H1 (cell line): ENCODE results near the gene FLRT2. TPM values are rescaled to one million over a fixed set of nuclear protein-coding genes. Genes with fewer than 3 reads are reported as not detected.

Source experiments
- CTCF ChIA-PET: fragments of 300-600 bp; sonication (Branson Sonifier 250); formaldehyde crosslinking; loops from one replicate; lab custom pipeline; 2021; ENCODE audit not compliant: partially characterized antibody; lab: Charles Lee
- POLR2A ChIA-PET: fragments of 300-600 bp; sonication (Branson Sonifier 250); formaldehyde crosslinking; loops from one replicate; lab custom pipeline; 2021; ENCODE audit warnings: inconsistent platforms; ENCODE audit not compliant: partially characterized antibody; lab: Charles Lee
- DNase-seq, 2 experiments: peaks; one replicate each; pipeline versions ENCODE4 v3.0.0 to v3.0.0-alpha.2; 2010 to 2022; ENCODE audit warnings: low spot score in 2 of 2, low read depth in 1 of 2, mixed read lengths in 1 of 2
- FAIRE-seq: peaks from 2 replicates; lab custom pipeline; 2011; peaks lifted over from hg19 to GRCh38; lab: Jason Lieb, UNC
- H2AFZ ChIP-seq: 2 replicates; pipeline ENCODE4 v1.8.1; 2012; ENCODE audit warnings: low read length, inconsistent platforms
- H2AK5ac ChIP-seq: 2 replicates; pipeline ENCODE4 v1.6.1; 2013; ENCODE audit warnings: low read depth, low read length
- H2BK120ac ChIP-seq: replicated peaks from 2 replicates; pipeline ENCODE3; 2013; ENCODE audit warnings: low read depth, low read length, inconsistent platforms
- H2BK12ac ChIP-seq: 2 replicates; pipeline ENCODE4 v1.6.1; 2013; ENCODE audit warnings: low read depth, low read length
- H2BK15ac ChIP-seq: 2 replicates; pipeline ENCODE4 v1.6.1; 2013; ENCODE audit warnings: low read length
- H2BK20ac ChIP-seq: 2 replicates; pipeline ENCODE4 v1.6.1; 2013; ENCODE audit warnings: low read length
- H2BK5ac ChIP-seq: 2 replicates; pipeline ENCODE4 v1.6.1; 2013; ENCODE audit warnings: low read depth, low read length
- H3K14ac ChIP-seq: 2 replicates; pipeline ENCODE4 v1.6.1; 2013; ENCODE audit warnings: inconsistent platforms; ENCODE audit not compliant: insufficient read length
- H3K18ac ChIP-seq: 2 replicates; pipeline ENCODE4 v1.6.1; 2013; ENCODE audit warnings: low read length; ENCODE audit errors: extremely low read depth
- H3K23ac ChIP-seq: 2 replicates; pipeline ENCODE4 v1.6.1; 2013; ENCODE audit warnings: inconsistent platforms; ENCODE audit not compliant: insufficient read length
- H3K23me2 ChIP-seq: 2 replicates; pipeline ENCODE4 v1.6.1; 2013; ENCODE audit warnings: low read depth, low read length
- H3K27ac ChIP-seq: 2 replicates; pipeline ENCODE4 v1.6.1; 2011; ENCODE audit warnings: low read depth, low read length, inconsistent platforms
- H3K27me3 ChIP-seq, 4 experiments: replicated peaks in 1 of 4; 1 replicate in 1 of 4; 2 replicates in 3 of 4; pipeline versions ENCODE4 v1.6.1 to v1.8.1; 2011 to 2013; ENCODE audit warnings: low read length in 3 of 4, mild to moderate bottlenecking in 3 of 4, inconsistent platforms in 2 of 4, mixed read lengths in 2 of 4, moderate library complexity in 1 of 4; ENCODE audit not compliant: control insufficient read depth in 3 of 4, insufficient read depth in 3 of 4; ENCODE audit errors: extremely low read depth in 1 of 4
- H3K36me3 ChIP-seq, 4 experiments: 2 replicates each; pipeline versions ENCODE4 v1.6.1 to v1.8.1; 2011 to 2013; ENCODE audit warnings: mild to moderate bottlenecking in 4 of 4, low read length in 3 of 4, moderate library complexity in 2 of 4, control low read depth in 1 of 4, inconsistent platforms in 1 of 4; ENCODE audit not compliant: insufficient read depth in 4 of 4, control insufficient read depth in 2 of 4
- H3K4ac ChIP-seq: replicated peaks from 2 replicates; pipeline ENCODE3; 2013; ENCODE audit warnings: low read length, low read depth, mixed read lengths, inconsistent platforms; ENCODE audit not compliant: insufficient read length
- H3K4me1 ChIP-seq, 4 experiments: replicated peaks in 1 of 4; 1 replicate in 1 of 4; 2 replicates in 3 of 4; pipeline versions ENCODE4 v1.6.1 to v1.8.1; 2011 to 2013; ENCODE audit warnings: low read length in 3 of 4, inconsistent platforms in 2 of 4, mixed read lengths in 1 of 4; ENCODE audit not compliant: insufficient read depth in 4 of 4, control insufficient read depth in 3 of 4
- H3K4me2 ChIP-seq, 2 experiments: 2 replicates each; pipeline versions ENCODE4 v1.6.1 to v1.8.1; 2011 to 2013; ENCODE audit warnings: low read depth in 2 of 2, low read length in 2 of 2, control low read depth in 1 of 2, inconsistent platforms in 1 of 2, mild to moderate bottlenecking in 1 of 2; ENCODE audit not compliant: insufficient read depth in 1 of 2
- H3K4me3 ChIP-seq, 4 experiments: fragments of 200-600, 300-600 bp in 1 of 4; sonication (generic), shearing (Covaris generic), sonication (Bioruptor Twin) in 1 of 4; 2 replicates each; pipeline versions ENCODE4 v1.5.1 to v1.8.1; 2011 to 2016; ENCODE audit warnings: low read length in 4 of 4, low read depth in 3 of 4, control low read depth in 2 of 4, inconsistent platforms in 2 of 4, mild to moderate bottlenecking in 2 of 4, mixed read lengths in 1 of 4, moderate library complexity in 1 of 4; ENCODE audit not compliant: insufficient read depth in 2 of 4; ENCODE audit errors: extremely low read depth in 1 of 4
- H3K56ac ChIP-seq: replicated peaks from 2 replicates; pipeline ENCODE3; 2013; ENCODE audit warnings: low read depth, mild to moderate bottlenecking, mixed read lengths, low read length, inconsistent platforms; ENCODE audit not compliant: insufficient read length
- H3K79me1 ChIP-seq: 2 replicates; pipeline ENCODE4 v1.6.1; 2013; ENCODE audit warnings: low read depth, low read length, control low read depth
- H3K79me2 ChIP-seq, 2 experiments: 2 replicates each; pipeline versions ENCODE4 v1.6.1 to v1.8.1; 2012 to 2013; ENCODE audit warnings: low read length in 2 of 2, mild to moderate bottlenecking in 2 of 2, inconsistent platforms in 1 of 2; ENCODE audit not compliant: insufficient read depth in 2 of 2, control insufficient read depth in 1 of 2
- H3K9ac ChIP-seq, 4 experiments: replicated peaks in 1 of 4; 1 replicate in 1 of 4; 2 replicates in 3 of 4; pipeline versions ENCODE4 v1.6.1 to v1.8.1; 2011 to 2013; ENCODE audit warnings: low read depth in 3 of 4, low read length in 3 of 4, control low read depth in 2 of 4, mild to moderate bottlenecking in 2 of 4, moderate library complexity in 2 of 4, inconsistent platforms in 1 of 4; ENCODE audit errors: extremely low read depth in 1 of 4
- H3K9me3 ChIP-seq, 2 experiments: 2 replicates each; pipeline versions ENCODE4 v1.6.1 to v1.8.1; 2012 to 2013; ENCODE audit warnings: mild to moderate bottlenecking in 2 of 2, moderate library complexity in 2 of 2, control low read depth in 1 of 2, inconsistent platforms in 1 of 2, low read depth in 1 of 2, low read length in 1 of 2, mixed read lengths in 1 of 2; ENCODE audit not compliant: insufficient read depth in 2 of 2
- H4K20me1 ChIP-seq, 2 experiments: replicated peaks in 1 of 2; 2 replicates each; pipeline versions ENCODE3 to v1.8.1; 2011 to 2013; ENCODE audit warnings: inconsistent platforms in 2 of 2, low read length in 2 of 2, mild to moderate bottlenecking in 1 of 2; ENCODE audit not compliant: insufficient read depth in 2 of 2, control insufficient read depth in 1 of 2
- H4K5ac ChIP-seq: 2 replicates; pipeline ENCODE4 v1.6.1; 2013; ENCODE audit warnings: low read length, low read depth, mixed read lengths, inconsistent platforms; ENCODE audit not compliant: insufficient read length
- H4K8ac ChIP-seq: 2 replicates; pipeline ENCODE4 v1.8.0; 2013; ENCODE audit warnings: mild to moderate bottlenecking, moderate library complexity, low read length, inconsistent platforms; ENCODE audit not compliant: insufficient read depth; ENCODE audit errors: extremely low read depth
- H4K91ac ChIP-seq: replicated peaks from 2 replicates; pipeline ENCODE3; 2013; ENCODE audit warnings: low read length, mixed read lengths, inconsistent platforms; ENCODE audit not compliant: insufficient read length
- BACH1 ChIP-seq: IDR thresholded peaks from 2 replicates; pipeline ENCODE4 v1.6.1; 2012; ENCODE audit warnings: low read length, improper control_type of control experiment
- CHD2 ChIP-seq: IDR thresholded peaks from 2 replicates; pipeline ENCODE4 v1.6.1; 2012; ENCODE audit warnings: low read length, improper control_type of control experiment
- CTBP2 ChIP-seq: IDR thresholded peaks from 2 replicates; pipeline ENCODE4 v1.7.0; 2011; ENCODE audit warnings: borderline replicate concordance, mild to moderate bottlenecking, moderate library complexity, mixed read lengths, low read length; ENCODE audit not compliant: insufficient read depth, insufficient read length
- GTF2F1 ChIP-seq: IDR thresholded peaks from 2 replicates; pipeline ENCODE4 v1.6.1; 2012; ENCODE audit warnings: low read depth, low read length, improper control_type of control experiment, borderline replicate concordance
- SIRT6 ChIP-seq: IDR thresholded peaks from one replicate; pipeline ENCODE4 v1.7.1; 2012; ENCODE audit warnings: low read length, inconsistent platforms
- SUZ12 ChIP-seq: fragments of 200-600 bp; sonication (generic); IDR thresholded peaks from 2 replicates; pipeline ENCODE4 v1.6.1; 2012; ENCODE audit warnings: mild to moderate bottlenecking, inconsistent platforms, low read length, moderate library complexity, mixed read lengths
- WGBS, 2 experiments: shearing (Covaris generic) in 1 of 2; methylation state at CpG; one replicate each; pipeline versions ENCODE4 v1.1.6 to v1.1.7; 2013 to 2015; ENCODE audit warnings: low lambda C conversion rate in 2 of 2, mixed read lengths in 2 of 2, inconsistent platforms in 1 of 2, low coverage in 1 of 2, missing lambda C conversion rate in 1 of 2; ENCODE audit not compliant: insufficient replicate concordance in 2 of 2, insufficient coverage in 1 of 2, insufficient read length in 1 of 2; ENCODE audit errors: extremely low coverage in 1 of 2, missing lambda C conversion rate in 1 of 2; 5-methylcytosine and 5-hydroxymethylcytosine counted together
- polyA plus RNA-seq, 7 experiments: library from polyadenylated mRNA; depleted of rRNA in 3 of 7; stranded (reverse) in 5 of 7; unstranded in 2 of 7; fragments of >200 nt in 5 of 7; fragments of 200-250 nt in 2 of 7; gene quantifications; 1 replicate in 5 of 7; 2 replicates in 1 of 7; 4 replicates in 1 of 7; pipeline versions ENCODE4 v1.2.1 to v1.2.3, GENCODE V29; 2011 to 2013; ENCODE audit warnings: missing spikeins in 2 of 7, mixed read lengths in 2 of 7
- total RNA-seq: library from RNA; stranded (reverse); fragmentation: NEBNext Ultra II Directional; extraction: Animal tissue kit (Norgen Biotek cat#: 25700); gene quantifications from 2 replicates; pipeline ENCODE4 v1.2.1, GENCODE V29; 2021
- TF ChIP-seq, protein P1 (sequence below): IDR thresholded peaks from 2 replicates; pipeline ENCODE4 v1.6.1; 2012; ENCODE audit warnings: low read length, inconsistent platforms

Gene FLRT2
- total and polyA plus RNA-seq, 2 of the 8 experiments (the other 6 are each of a cell fraction or from before 2014, with no cell fraction given), result 2.4 to 6.9 TPM

GRCh38 chr14:85584481-85584880 lies 54.5 kb downstream of the FLRT2 start:
- Histone ChIP-seq H2BK12ac (no peak overlapping the region), H3K9me3 (no peaks in the 10 kb centered on the region), H4K8ac (no peak overlapping the region), H2BK20ac (no peak overlapping the region), H2BK5ac (no peak overlapping the region), H3K79me1 (no peaks in the 10 kb centered on the region), H3K36me3 (no peaks in the 10 kb centered on the region), H3K4me2 (no peak overlapping the region), H4K20me1 (no peaks in the 10 kb centered on the region), H3K14ac (no peak overlapping the region), H3K4me1 (peaks cover 0 to 3% (median 0%) of the 10 kb centered on the region in 4 experiments; a peak in 1 of 7 replicates), H3K23me2 (no peaks in the 10 kb centered on the region), H3K18ac (no peak overlapping the region), H3K9ac (no peak overlapping the region), H3K4ac (no peak overlapping the region), H3K56ac (no peak overlapping the region), H4K5ac (no peak overlapping the region), H3K27me3 (peaks cover 0 to 1% (median 0%) of the 10 kb centered on the region in 4 experiments; a peak in 1 of 7 replicates), H2BK120ac (no peak overlapping the region), H2AFZ (no peak overlapping the region), H3K27ac (no peak overlapping the region), H3K23ac (no peak overlapping the region), H3K79me2 (no peaks in the 10 kb centered on the region), H2AK5ac (no peak overlapping the region), H4K91ac (no peak overlapping the region), H2BK15ac (no peak overlapping the region), H3K4me3 (no peak overlapping the region)
- 95% methylated on average over 5 of the region's 6 CpGs; no CpG with 5 or more reads in 1 of the 2 experiments for WGBS, 2 experiments
- ChIA-PET CTCF (interaction anchor here (0.6 kb wide), 1 partner anchor 176 kb away, joined by 3 read pairs; no protein-coding TSS in a partner anchor), POLR2A (no interaction called here)
- no peak for DNase-seq
- FAIRE-seq, result no peak
- TF ChIP-seq SIRT6 (no peak), GTF2F1 (no peak), BACH1 (no peak), CTBP2 (no peak), SUZ12 (no peak), CHD2 (no peak)
- TF ChIP-seq, protein P1, sequence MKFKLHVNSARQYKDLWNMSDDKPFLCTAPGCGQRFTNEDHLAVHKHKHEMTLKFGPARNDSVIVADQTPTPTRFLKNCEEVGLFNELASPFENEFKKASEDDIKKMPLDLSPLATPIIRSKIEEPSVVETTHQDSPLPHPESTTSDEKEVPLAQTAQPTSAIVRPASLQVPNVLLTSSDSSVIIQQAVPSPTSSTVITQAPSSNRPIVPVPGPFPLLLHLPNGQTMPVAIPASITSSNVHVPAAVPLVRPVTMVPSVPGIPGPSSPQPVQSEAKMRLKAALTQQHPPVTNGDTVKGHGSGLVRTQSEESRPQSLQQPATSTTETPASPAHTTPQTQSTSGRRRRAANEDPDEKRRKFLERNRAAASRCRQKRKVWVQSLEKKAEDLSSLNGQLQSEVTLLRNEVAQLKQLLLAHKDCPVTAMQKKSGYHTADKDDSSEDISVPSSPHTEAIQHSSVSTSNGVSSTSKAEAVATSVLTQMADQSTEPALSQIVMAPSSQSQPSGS, result no peak
